Keratinocyte (primary cell): ENCODE measurements around the gene ARMH3.

Source experiments
- EZH2 ChIP-seq: IDR thresholded peaks from one replicate; pipeline ENCODE4 v1.6.1; 2012; ENCODE audit warnings: inconsistent platforms, mild to moderate bottlenecking, low read length, moderate library complexity
- TF ChIP-seq, protein P1 (sequence below), 3 experiments: IDR thresholded peaks in 1 of 3; conservative IDR thresholded peaks in 1 of 3; optimal IDR thresholded peaks in 1 of 3; 2 replicates in 2 of 3; 3 replicates in 1 of 3; pipeline versions ENCODE3 to v1.5.1; 2011; ENCODE audit warnings: low read length in 3 of 3, mild to moderate bottlenecking in 3 of 3, moderate library complexity in 2 of 3, control low read depth in 1 of 3, inconsistent platforms in 1 of 3; ENCODE audit not compliant: insufficient read depth in 2 of 3; ENCODE audit errors: extremely low read depth in 1 of 3

DNA sequence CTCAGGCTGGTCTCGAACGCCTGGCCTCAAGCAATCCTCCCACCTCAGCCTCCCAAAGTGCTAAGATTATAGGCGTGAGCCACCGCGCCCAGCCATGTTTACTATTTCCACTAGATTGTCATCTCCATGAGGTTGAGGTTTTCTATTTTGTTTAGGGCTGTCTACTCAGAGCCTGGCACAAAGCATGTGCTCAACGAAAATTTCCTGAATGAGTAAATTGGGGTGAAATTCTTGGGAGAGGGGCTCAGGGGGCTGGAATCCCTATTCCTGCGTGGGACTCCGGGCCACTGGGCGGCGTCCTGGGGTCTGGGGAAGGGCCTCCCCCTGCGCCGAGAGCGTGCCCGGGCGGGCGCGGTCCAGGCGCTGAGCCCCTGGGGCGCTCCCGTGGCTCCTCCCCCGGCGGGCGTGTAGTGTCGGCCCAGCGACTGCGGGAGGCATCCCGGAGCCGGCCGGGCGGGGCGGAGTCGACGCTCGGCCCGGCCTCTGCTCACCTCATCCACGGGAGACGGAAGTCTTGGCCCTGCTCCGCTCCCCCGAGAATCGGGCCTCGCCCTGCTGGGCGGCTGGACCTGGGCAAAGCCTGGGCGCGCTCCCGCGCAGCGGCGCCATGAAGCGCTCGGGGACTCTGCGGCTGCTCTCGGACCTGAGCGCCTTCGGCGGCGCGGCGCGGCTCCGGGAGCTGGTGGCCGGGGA, 9.0 kb upstream of the ARMH3 start, which contains the start of gene HPS6:
- TF ChIP-seq, protein P1, sequence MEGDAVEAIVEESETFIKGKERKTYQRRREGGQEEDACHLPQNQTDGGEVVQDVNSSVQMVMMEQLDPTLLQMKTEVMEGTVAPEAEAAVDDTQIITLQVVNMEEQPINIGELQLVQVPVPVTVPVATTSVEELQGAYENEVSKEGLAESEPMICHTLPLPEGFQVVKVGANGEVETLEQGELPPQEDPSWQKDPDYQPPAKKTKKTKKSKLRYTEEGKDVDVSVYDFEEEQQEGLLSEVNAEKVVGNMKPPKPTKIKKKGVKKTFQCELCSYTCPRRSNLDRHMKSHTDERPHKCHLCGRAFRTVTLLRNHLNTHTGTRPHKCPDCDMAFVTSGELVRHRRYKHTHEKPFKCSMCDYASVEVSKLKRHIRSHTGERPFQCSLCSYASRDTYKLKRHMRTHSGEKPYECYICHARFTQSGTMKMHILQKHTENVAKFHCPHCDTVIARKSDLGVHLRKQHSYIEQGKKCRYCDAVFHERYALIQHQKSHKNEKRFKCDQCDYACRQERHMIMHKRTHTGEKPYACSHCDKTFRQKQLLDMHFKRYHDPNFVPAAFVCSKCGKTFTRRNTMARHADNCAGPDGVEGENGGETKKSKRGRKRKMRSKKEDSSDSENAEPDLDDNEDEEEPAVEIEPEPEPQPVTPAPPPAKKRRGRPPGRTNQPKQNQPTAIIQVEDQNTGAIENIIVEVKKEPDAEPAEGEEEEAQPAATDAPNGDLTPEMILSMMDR (optimal IDR thresholded peaks at IDR 0.05 in 1 of 3, IDR thresholded peaks at IDR 0.05 in 1 of 3, conservative IDR thresholded peaks at IDR 0.05 in 1 of 3; ENCODE audit: extremely low read depth in 1 of 3, insufficient read depth in 2 of 3, low read length in 3 of 3): peak in 2 of 3 experiments; percentile 10 to 25
- no peak for TF ChIP-seq EZH2
